K562 (cell line): ENCODE results near the gene TMEM143. TPM values are rescaled to one million over a fixed set of nuclear protein-coding genes. Genes with fewer than 3 reads are reported as not detected.

ENCODE experiments used
- ATAC-seq: fragments of 200-7000 bp; cut with Tn5 transposase; 3 replicates; pipeline ENCODE4 v1.9.1; 2020; ENCODE audit warnings: moderate library complexity
- BruUV-seq: library from RNA; stranded (reverse); fragments of 400-500 nt; replicated peaks from 2 replicates; lab custom pipeline; 2021; lab: Mats Ljungman, UMichigan
- CTCF ChIA-PET: fragments of 300-600 bp; formaldehyde crosslinking; extraction: SDS; loops from one replicate; lab custom pipeline; 2021; ENCODE audit warnings: low intra/inter-chr PET ratio; lab: Yijun Ruan, JAX
- POLR2A ChIA-PET: fragments of 300-600, 350-650 bp; sonication (Branson Sonifier 250); formaldehyde crosslinking; extraction: SDS; loops from one replicate; lab custom pipeline; 2021; ENCODE audit warnings: antibody characterized with exemption, inconsistent platforms; lab: Yijun Ruan, JAX
- DNase-seq, 4 experiments: peaks; one replicate each; pipeline versions ENCODE4 v3.0.0 to v3.0.0-alpha.2; 2011 to 2018; ENCODE audit warnings: low spot score in 3 of 4, mixed read lengths in 3 of 4; ENCODE audit errors: extremely low read depth in 1 of 4
- FAIRE-seq: peaks from 2 replicates; lab custom pipeline; 2011; peaks lifted over from hg19 to GRCh38; lab: Jason Lieb, UNC
- H2AFZ ChIP-seq: 2 replicates; pipeline ENCODE4 v1.6.0; 2011; ENCODE audit warnings: low read depth, low read length, control low read depth, inconsistent platforms
- H3K27ac ChIP-seq: fragments of 200-600 bp; 3 replicates; pipeline ENCODE4 v1.8.0; 2011; ENCODE audit warnings: low read depth, mild to moderate bottlenecking, control low read depth, inconsistent platforms, low read length, moderate library complexity, mixed read lengths; ENCODE audit errors: extremely low read depth
- H3K27me3 ChIP-seq, 2 experiments: fragments of 300-600 bp in 1 of 2; 2 replicates in 1 of 2; 3 replicates in 1 of 2; pipeline versions ENCODE4 v1.6.0 to v1.8.0; 2011; ENCODE audit warnings: inconsistent platforms in 2 of 2, low read length in 2 of 2, mild to moderate bottlenecking in 1 of 2, mixed read lengths in 1 of 2, moderate library complexity in 1 of 2; ENCODE audit not compliant: control insufficient read depth in 2 of 2, insufficient read depth in 2 of 2
- H3K36me3 ChIP-seq: fragments of 300-600 bp; 3 replicates; pipeline ENCODE4 v1.8.0; 2011; ENCODE audit warnings: mild to moderate bottlenecking, low read length, inconsistent platforms; ENCODE audit not compliant: control insufficient read depth, insufficient read depth
- H3K4me1 ChIP-seq, 2 experiments: fragments of 200-600 bp in 1 of 2; replicated peaks in 1 of 2; 2 replicates in 1 of 2; 3 replicates in 1 of 2; pipeline versions ENCODE4 v1.5.1 to v1.8.0; 2011; ENCODE audit warnings: inconsistent platforms in 2 of 2, low read length in 2 of 2, mild to moderate bottlenecking in 1 of 2, mixed read lengths in 1 of 2, moderate library complexity in 1 of 2; ENCODE audit not compliant: control insufficient read depth in 2 of 2, insufficient read depth in 2 of 2
- H3K4me2 ChIP-seq: 2 replicates; pipeline ENCODE4 v1.6.1; 2011; ENCODE audit warnings: low read length, control low read depth, inconsistent platforms, mixed read lengths; ENCODE audit not compliant: insufficient read depth
- H3K4me3 ChIP-seq: fragments of 200-600 bp; sonication (generic), shearing (Covaris generic); 2 replicates; pipeline ENCODE4 v1.5.1; 2016; ENCODE audit warnings: control low read depth, inconsistent platforms
- H3K79me2 ChIP-seq: fragments of 200-600 bp; 3 replicates; pipeline ENCODE4 v1.8.0; 2011; ENCODE audit warnings: low read length, inconsistent platforms; ENCODE audit not compliant: control insufficient read depth, insufficient read depth
- H3K9ac ChIP-seq, 2 experiments: 2 replicates each; pipeline versions ENCODE4 v1.6.0 to v1.6.1; 2011; ENCODE audit warnings: low read depth in 2 of 2, low read length in 2 of 2, control low read depth in 1 of 2, inconsistent platforms in 1 of 2, mild to moderate bottlenecking in 1 of 2, mixed read lengths in 1 of 2; ENCODE audit not compliant: insufficient read depth in 1 of 2
- H3K9me1 ChIP-seq: one replicate; pipeline ENCODE4 v1.6.0; 2011; ENCODE audit warnings: inconsistent platforms, mild to moderate bottlenecking, low read length, moderate library complexity; ENCODE audit not compliant: control insufficient read depth, insufficient read depth
- H3K9me3 ChIP-seq: replicated peaks from 2 replicates; pipeline ENCODE4 v1.5.1; 2011; ENCODE audit warnings: low read depth, low read length, inconsistent platforms; ENCODE audit not compliant: control insufficient read depth, insufficient read depth
- H4K20me1 ChIP-seq: replicated peaks from 2 replicates; pipeline ENCODE4 v1.6.1; 2011; ENCODE audit warnings: low read length, inconsistent platforms, mixed read lengths; ENCODE audit not compliant: control insufficient read depth, insufficient read depth
- POLR3A ChIP-seq: IDR thresholded peaks from 2 replicates; pipeline ENCODE4 v1.6.1; 2011; ENCODE audit warnings: borderline replicate concordance, mild to moderate bottlenecking, moderate library complexity; ENCODE audit not compliant: insufficient read length, insufficient read depth; ENCODE audit errors: extremely low read depth
- SAFB2 ChIP-seq: fragments of 200-400 bp; formaldehyde crosslinking; IDR thresholded peaks from 2 replicates; pipeline ENCODE4 v1.6.1; 2018; ENCODE audit warnings: borderline replicate concordance, low read length, low read depth, moderate library complexity; ENCODE audit not compliant: severe bottlenecking
- SLC30A9 ChIP-seq: fragments of 250-450 bp; sonication (Bioruptor Pico); IDR thresholded peaks from 2 replicates; pipeline ENCODE4 v1.8.0; 2022; ENCODE audit warnings: mild to moderate bottlenecking, moderate library complexity
- SMARCE1 ChIP-seq: fragments of 450-650 bp; IDR thresholded peaks from 2 replicates; pipeline ENCODE4 v1.7.1; 2016; ENCODE audit warnings: mild to moderate bottlenecking
- ZC3H4 ChIP-seq: sonication (generic); formaldehyde crosslinking; IDR thresholded peaks from 2 replicates; pipeline ENCODE4 v1.9.0; 2021; ENCODE audit warnings: missing genetic modification reagents, borderline replicate concordance
- ZFP36 ChIP-seq: fragments of 150-350 bp; IDR thresholded peaks from 2 replicates; pipeline ENCODE4 v1.6.1; 2018; ENCODE audit warnings: low read length, low read depth; ENCODE audit not compliant: partially characterized antibody
- ZNF232 ChIP-seq: sonication (generic); formaldehyde crosslinking; IDR thresholded peaks from 2 replicates; pipeline ENCODE4 v1.8.0; 2022; ENCODE audit warnings: mild to moderate bottlenecking, missing genetic modification reagents
- ZNF347 ChIP-seq: fragments of 450-650 bp; formaldehyde crosslinking; IDR thresholded peaks from 2 replicates; pipeline ENCODE4 v1.4.0; 2020; ENCODE audit warnings: low read depth, mild to moderate bottlenecking, moderate library complexity
- WGBS: fragments of 100-300 bp; shearing (Covaris generic); methylation state at CpG from one replicate; pipeline ENCODE4 v1.1.6; 2016; ENCODE audit warnings: low coverage, mixed read lengths; ENCODE audit not compliant: insufficient coverage; ENCODE audit errors: missing lambda C conversion rate; 5-methylcytosine and 5-hydroxymethylcytosine counted together
- in situ Hi-C: fragments of 300-500 bp; cut with MboI; formaldehyde crosslinking; loops from 4 replicates; pipeline ENCODE4 v1.15.0; 2018; ENCODE audit warnings: inconsistent platforms, mixed read lengths
- intact Hi-C: fragments of 100-400 bp; cut with micrococcal nuclease; formaldehyde crosslinking; loops from 2 replicates; pipeline ENCODE4 v1.14.2; 2022
- polyA plus RNA-seq, 8 experiments: library from polyadenylated mRNA; depleted of rRNA in 4 of 8; stranded (reverse) in 5 of 8; unstranded in 3 of 8; fragments of >200 nt; fragmentation: Nextera tagmentation in 2 of 8; fragmentation: Illumina TruSeq in 1 of 8; extraction: Ambion mirVana in 2 of 8; extraction: Trizol in 1 of 8; gene quantifications; 2 replicates each; pipeline versions ENCODE4 v1.2.1 to v1.2.3, GENCODE V29; 2011 to 2014; ENCODE audit warnings: inconsistent platforms in 1 of 8, missing spikeins in 1 of 8
- total RNA-seq, 7 experiments: library from RNA; depleted of rRNA in 6 of 7; stranded (reverse); fragments of >200 nt in 6 of 7; fragmentation: Illumina TruSeq in 2 of 7; extraction: Trizol in 2 of 7; gene quantifications; 2 replicates each; pipeline versions ENCODE4 v1.2.1 to v1.2.3, GENCODE V29; 2011 to 2021; ENCODE audit warnings: low replicate concordance in 1 of 7
- TF ChIP-seq, protein P1 (sequence below): fragments of 250-450 bp; sonication (Bioruptor Pico); IDR thresholded peaks from 2 replicates; pipeline ENCODE4 v1.4.0; 2020; ENCODE audit warnings: mild to moderate bottlenecking, moderate library complexity
- TF ChIP-seq, protein P2 (sequence below): IDR thresholded peaks from 2 replicates; pipeline ENCODE4 v1.6.1; 2011; ENCODE audit warnings: borderline replicate concordance, low read depth, mild to moderate bottlenecking, moderate library complexity, low read length; ENCODE audit not compliant: insufficient read depth, poor library complexity, severe bottlenecking
- TF ChIP-seq, protein P3 (sequence below), 2 experiments: fragments of 450-650 bp; conservative IDR thresholded peaks; 2 replicates each; pipeline ENCODE4 v1.6.1; 2017; ENCODE audit warnings: mild to moderate bottlenecking in 2 of 2, moderate library complexity in 2 of 2
- TF ChIP-seq, protein P4 (sequence below): sonication (generic); formaldehyde crosslinking; IDR thresholded peaks from 2 replicates; pipeline ENCODE4 v1.8.0; 2022; ENCODE audit warnings: mild to moderate bottlenecking, missing genetic modification reagents

TMEM143 gene
- total and polyA plus RNA-seq, 9 of the 15 experiments (the other 6 are each of a cell fraction or from before 2014, with no cell fraction given) = 0.66 to 8.8 (median 4.3) TPM

DNA sequence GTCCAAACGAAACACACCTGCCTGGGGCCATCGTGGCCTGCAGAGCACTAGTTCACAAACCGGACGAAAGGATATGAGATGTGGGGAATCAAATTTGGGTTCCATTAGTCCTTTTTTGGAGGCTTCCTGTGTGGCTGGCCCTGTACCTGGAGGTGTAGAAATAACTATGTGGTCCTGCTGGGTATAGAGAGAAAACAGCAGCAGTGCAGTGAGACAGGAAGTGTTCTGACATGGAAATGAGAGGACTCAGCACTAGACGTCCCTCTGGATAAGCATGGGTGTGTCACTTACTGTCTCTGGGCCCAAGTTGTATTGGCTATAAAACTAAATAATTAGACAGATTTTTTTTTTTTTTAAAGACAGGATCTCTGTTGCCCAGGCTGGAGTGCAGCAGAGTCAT, 15.3 kb upstream of the TMEM143 start:
- CTCF ChIA-PET = no interaction called here
- H3K79me2 ChIP-seq = no peaks in the 10 kb centered on the region
- H3K9me3 ChIP-seq = no peaks in the 10 kb centered on the region
- no peak overlapping the region for H3K4me2 ChIP-seq
- FAIRE-seq = peak; percentile 73
- peaks cover 0 to 8% of the 10 kb centered on the region in 2 experiments; a peak in 3 of 5 replicates for H3K4me1 ChIP-seq
- no TSS peak for BruUV-seq
- H4K20me1 ChIP-seq = no peaks in the 10 kb centered on the region
- H3K9ac ChIP-seq = no peak overlapping the region
- no peak overlapping the region for H3K4me3 ChIP-seq
- TF ChIP-seq SAFB2 (no peak), SLC30A9 (CRISPR knock-in tag) (no peak), ZC3H4 (CRISPR knock-in tag) (no peak), SMARCE1 (no peak), ZFP36 (no peak), ZNF347 (CRISPR knock-in tag) (no peak), ZNF232 (CRISPR knock-in tag) (no peak), POLR3A (no peak)
- TF ChIP-seq, protein P1, sequence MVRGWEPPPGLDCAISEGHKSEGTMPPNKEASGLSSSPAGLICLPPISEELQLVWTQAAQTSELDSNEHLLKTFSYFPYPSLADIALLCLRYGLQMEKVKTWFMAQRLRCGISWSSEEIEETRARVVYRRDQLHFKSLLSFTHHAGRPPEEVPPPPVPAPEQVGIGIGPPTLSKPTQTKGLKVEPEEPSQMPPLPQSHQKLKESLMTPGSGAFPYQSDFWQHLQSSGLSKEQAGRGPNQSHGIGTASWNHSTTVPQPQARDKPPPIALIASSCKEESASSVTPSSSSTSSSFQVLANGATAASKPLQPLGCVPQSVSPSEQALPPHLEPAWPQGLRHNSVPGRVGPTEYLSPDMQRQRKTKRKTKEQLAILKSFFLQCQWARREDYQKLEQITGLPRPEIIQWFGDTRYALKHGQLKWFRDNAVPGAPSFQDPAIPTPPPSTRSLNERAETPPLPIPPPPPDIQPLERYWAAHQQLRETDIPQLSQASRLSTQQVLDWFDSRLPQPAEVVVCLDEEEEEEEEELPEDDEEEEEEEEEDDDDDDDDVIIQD = no peak
- TF ChIP-seq, protein P2, sequence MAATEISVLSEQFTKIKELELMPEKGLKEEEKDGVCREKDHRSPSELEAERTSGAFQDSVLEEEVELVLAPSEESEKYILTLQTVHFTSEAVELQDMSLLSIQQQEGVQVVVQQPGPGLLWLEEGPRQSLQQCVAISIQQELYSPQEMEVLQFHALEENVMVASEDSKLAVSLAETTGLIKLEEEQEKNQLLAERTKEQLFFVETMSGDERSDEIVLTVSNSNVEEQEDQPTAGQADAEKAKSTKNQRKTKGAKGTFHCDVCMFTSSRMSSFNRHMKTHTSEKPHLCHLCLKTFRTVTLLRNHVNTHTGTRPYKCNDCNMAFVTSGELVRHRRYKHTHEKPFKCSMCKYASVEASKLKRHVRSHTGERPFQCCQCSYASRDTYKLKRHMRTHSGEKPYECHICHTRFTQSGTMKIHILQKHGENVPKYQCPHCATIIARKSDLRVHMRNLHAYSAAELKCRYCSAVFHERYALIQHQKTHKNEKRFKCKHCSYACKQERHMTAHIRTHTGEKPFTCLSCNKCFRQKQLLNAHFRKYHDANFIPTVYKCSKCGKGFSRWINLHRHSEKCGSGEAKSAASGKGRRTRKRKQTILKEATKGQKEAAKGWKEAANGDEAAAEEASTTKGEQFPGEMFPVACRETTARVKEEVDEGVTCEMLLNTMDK = no peak
- TF ChIP-seq, protein P3, sequence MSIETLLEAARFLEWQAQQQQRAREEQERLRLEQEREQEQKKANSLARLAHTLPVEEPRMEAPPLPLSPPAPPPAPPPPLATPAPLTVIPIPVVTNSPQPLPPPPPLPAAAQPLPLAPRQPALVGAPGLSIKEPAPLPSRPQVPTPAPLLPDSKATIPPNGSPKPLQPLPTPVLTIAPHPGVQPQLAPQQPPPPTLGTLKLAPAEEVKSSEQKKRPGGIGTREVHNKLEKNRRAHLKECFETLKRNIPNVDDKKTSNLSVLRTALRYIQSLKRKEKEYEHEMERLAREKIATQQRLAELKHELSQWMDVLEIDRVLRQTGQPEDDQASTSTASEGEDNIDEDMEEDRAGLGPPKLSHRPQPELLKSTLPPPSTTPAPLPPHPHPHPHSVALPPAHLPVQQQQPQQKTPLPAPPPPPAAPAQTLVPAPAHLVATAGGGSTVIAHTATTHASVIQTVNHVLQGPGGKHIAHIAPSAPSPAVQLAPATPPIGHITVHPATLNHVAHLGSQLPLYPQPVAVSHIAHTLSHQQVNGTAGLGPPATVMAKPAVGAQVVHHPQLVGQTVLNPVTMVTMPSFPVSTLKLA (conservative IDR thresholded peaks at IDR 0.05) = no peak
- TF ChIP-seq, protein P4, sequence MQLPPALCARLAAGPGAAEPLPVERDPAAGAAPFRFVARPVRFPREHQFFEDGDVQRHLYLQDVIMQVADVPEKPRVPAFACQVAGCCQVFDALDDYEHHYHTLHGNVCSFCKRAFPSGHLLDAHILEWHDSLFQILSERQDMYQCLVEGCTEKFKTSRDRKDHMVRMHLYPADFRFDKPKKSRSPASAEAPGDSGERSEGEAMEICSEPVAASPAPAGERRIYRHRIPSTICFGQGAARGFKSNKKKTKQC (CRISPR knock-in tag) = no peak
- TF ChIP-seq, all 486 proteins: peak for 0
- POLR2A ChIA-PET = interaction anchor here (0.8 to 2.2 kb wide), 2 partner anchors 12 to 16 kb away, joined by 3 to 7 read pairs; partner anchors contain the start of gene TMEM143
- no peak overlapping the region for H3K27ac ChIP-seq
- peaks cover 2% of the 10 kb centered on the region for H3K9me1 ChIP-seq
- H3K36me3 ChIP-seq = peaks cover 25% of the 10 kb centered on the region; the same call in 2 of the 3 replicates
- H3K27me3 ChIP-seq = no peaks in the 10 kb centered on the region
- WGBS = 69% methylated on average over 5 of the region's 5 CpGs
- DNase-seq = no peak
- peak; percentile 70 for ATAC-seq
- in situ Hi-C loops = no loop called here
- H2AFZ ChIP-seq = peak overlapping the region; percentile 1; the same call in 1 of the 2 replicates
- intact Hi-C loops = no loop called here
